NCI-H526 (cell line): ENCODE measurements around the gene TMEM59L.
A peak's percentile ranks its signal among the peaks of the same experiment; 100 is the strongest.
"Not testable (repeated sequence)": the region's sequence is repeated elsewhere in the genome, so short reads cannot be mapped to it uniquely, and the experiment has no call there.

ENCODE experiments used
- DNase-seq, 2 experiments: peaks; one replicate each; lab custom pipeline; 2025; lab: John Stamatoyannopoulos, UW

TMEM59L gene

GRCh38 chr19:18612772-18613588 lies at the start of gene TMEM59L:
TSS of gene TMEM59L (plus strand) at chr19:18612870. CDS start at chr19:18612959, 89 bp downstream.
- DNase-seq: peak in 1 of 2 experiments; percentile 18

- no peak for DNase-seq
Observed at GRCh38 chr19:18566953-18567352, 45.7 kb upstream of the TMEM59L start.

- no peak for DNase-seq
Observed at GRCh38 chr19:18568367-18568766, 44.3 kb upstream of the TMEM59L start.

GRCh38 chr19:18571564-18572344 lies 40.9 kb upstream of the TMEM59L start, which contains the start of gene UBA52:
TSS of gene UBA52 (plus strand) at chr19:18571857. CDS start at chr19:18573301, 1,444 bp downstream.
- peak; percentile 86 to 96 for DNase-seq

GRCh38 chr19:18574691-18575291 lies 37.9 kb upstream of the TMEM59L start:
- DNase-seq: no peak

- DNase-seq: no peak
Observed at GRCh38 chr19:18576383-18576782, 36.3 kb upstream of the TMEM59L start.

- no peak for DNase-seq
Observed at GRCh38 chr19:18577365-18577914, 35.2 kb upstream of the TMEM59L start.

- DNase-seq: no peak
Observed at GRCh38 chr19:18580311-18580710, 32.4 kb upstream of the TMEM59L start.

GRCh38 chr19:18586306-18586705 lies 26.4 kb upstream of the TMEM59L start:
- DNase-seq: no peak

- DNase-seq: no peak
Observed at GRCh38 chr19:18587561-18587960, 25.1 kb upstream of the TMEM59L start.

- DNase-seq: no peak
Observed at GRCh38 chr19:18587962-18588610, 24.6 kb upstream of the TMEM59L start.

- peak; percentile 41 to 80 for DNase-seq
Observed at GRCh38 chr19:18588611-18589379, 23.9 kb upstream of the TMEM59L start, which contains the start of gene REX1BD. TSS of gene REX1BD (plus strand) at chr19:18588798. CDS start at chr19:18588802, 4 bp downstream.

- peak; percentile 54 to 65 for DNase-seq
Observed at GRCh38 chr19:18589380-18590272, 23.0 kb upstream of the TMEM59L start.

GRCh38 chr19:18590273-18591272 lies 22.1 kb upstream of the TMEM59L start:
- DNase-seq: peak; percentile 89 to 95

- no peak for DNase-seq
Observed at GRCh38 chr19:18591735-18592385, 20.8 kb upstream of the TMEM59L start.

GRCh38 chr19:18592732-18593131 lies 19.9 kb upstream of the TMEM59L start:
- not testable (repeated sequence) for DNase-seq

- no peak for DNase-seq
Observed at GRCh38 chr19:18593367-18594095, 19.1 kb upstream of the TMEM59L start.
